Eye (tissue), 1 donor: ENCODE measurements around the gene CADPS.
A peak's percentile ranks its signal among the peaks of the same experiment; 100 is the strongest.

Source experiments
- DNase-seq: peaks from one replicate; pipeline ENCODE4 v3.0.0-alpha.2; 2015

CADPS gene

GRCh38 chr3:62805580-62806277 is 69.5 kb downstream of the CADPS start:
- peak; percentile 68 for DNase-seq

- DNase-seq = no peak
Observed at GRCh38 chr3:62805106-62805505, 70.1 kb downstream of the CADPS start.

GRCh38 chr3:62803276-62803675 is 71.9 kb downstream of the CADPS start:
- no peak for DNase-seq

GRCh38 chr3:62798000-62798399 is 77.2 kb downstream of the CADPS start:
- DNase-seq = peak; percentile 70

GRCh38 chr3:62797132-62797531 is 78.1 kb downstream of the CADPS start:
- DNase-seq = peak; percentile 40

GRCh38 chr3:62795978-62796657 is 79.1 kb downstream of the CADPS start:
- no peak for DNase-seq

GRCh38 chr3:62793946-62794345 is 81.3 kb downstream of the CADPS start:
- no peak for DNase-seq

GRCh38 chr3:62785384-62785783 is 89.8 kb downstream of the CADPS start:
- no peak for DNase-seq

GRCh38 chr3:62781121-62781520 is 94.1 kb downstream of the CADPS start:
- DNase-seq = no peak

GRCh38 chr3:62777674-62778073 is 97.5 kb downstream of the CADPS start:
- DNase-seq = no peak

- no peak for DNase-seq
Observed at GRCh38 chr3:62777130-62777529, 98.1 kb downstream of the CADPS start.

GRCh38 chr3:62774221-62774620 is 101.0 kb downstream of the CADPS start:
- no peak for DNase-seq

GRCh38 chr3:62771331-62772072 is 103.7 kb downstream of the CADPS start:
- DNase-seq = no peak

- DNase-seq = no peak
Observed at GRCh38 chr3:62768896-62769295, 106.3 kb downstream of the CADPS start.

- no peak for DNase-seq
Observed at GRCh38 chr3:62761711-62762110, 113.5 kb downstream of the CADPS start.

- no peak for DNase-seq
Observed at GRCh38 chr3:62761311-62761710, 113.9 kb downstream of the CADPS start.

- DNase-seq = no peak
Observed at GRCh38 chr3:62758296-62759066, 116.7 kb downstream of the CADPS start.

- DNase-seq = no peak
Observed at GRCh38 chr3:62757045-62757444, 118.2 kb downstream of the CADPS start.

- peak; percentile 38 for DNase-seq
Observed at GRCh38 chr3:62755285-62755684, 119.9 kb downstream of the CADPS start.

GRCh38 chr3:62749657-62750056 is 125.6 kb downstream of the CADPS start:
- no peak for DNase-seq

GRCh38 chr3:62749130-62749529 is 126.1 kb downstream of the CADPS start:
- DNase-seq = no peak

GRCh38 chr3:62737449-62737848 is 137.8 kb downstream of the CADPS start:
- no peak for DNase-seq

GRCh38 chr3:62735510-62735909 is 139.7 kb downstream of the CADPS start:
- DNase-seq = no peak
